ENCODE results near the gene OR10A2.
"Not testable (repeated sequence)": the region's sequence is repeated elsewhere in the genome, so short reads cannot be mapped to it uniquely, and the experiment has no call there.

Gene OR10A2

DNA sequence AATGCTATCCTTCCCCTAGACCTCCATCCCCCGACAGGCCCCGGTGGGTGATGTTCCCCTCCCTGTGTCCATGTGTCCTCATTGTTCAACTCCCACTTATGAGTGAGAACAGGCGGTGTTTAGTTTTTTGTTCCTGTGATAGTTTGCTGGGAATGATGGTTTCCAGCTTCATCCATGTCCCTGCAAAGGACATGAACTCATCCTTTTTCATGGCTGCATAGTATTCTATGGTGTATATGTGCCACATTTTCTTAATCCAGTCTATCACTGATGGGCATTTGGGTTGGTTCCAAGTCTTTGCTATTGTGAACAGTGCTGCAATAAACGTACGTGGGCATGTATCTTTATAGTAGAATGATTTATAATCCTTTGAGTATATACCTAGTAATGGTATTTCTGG, 24.9 kb downstream of the OR10A2 start:
- DNase-seq (ENCODE audit: low spot score) = not testable (repeated sequence)

DNA sequence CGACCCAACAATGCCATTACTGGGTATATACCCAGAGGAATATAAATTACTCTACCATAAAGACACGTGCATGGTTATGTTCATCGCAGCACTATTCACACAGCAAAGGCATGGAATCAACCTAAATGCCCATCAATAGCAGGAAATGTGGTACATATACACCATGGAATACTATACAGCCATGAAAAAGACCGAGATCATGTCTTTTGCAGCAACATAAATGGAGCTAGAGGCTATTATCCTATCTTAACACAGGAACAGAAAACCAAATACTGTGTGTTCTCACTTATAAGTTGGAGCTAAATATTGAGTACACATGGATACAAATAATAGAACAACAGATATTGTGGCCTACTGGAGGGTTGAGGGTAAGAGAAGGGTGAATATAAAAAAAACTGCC, 26.0 kb downstream of the OR10A2 start:
- no peak for DNase-seq (ENCODE audit: low spot score)

DNA sequence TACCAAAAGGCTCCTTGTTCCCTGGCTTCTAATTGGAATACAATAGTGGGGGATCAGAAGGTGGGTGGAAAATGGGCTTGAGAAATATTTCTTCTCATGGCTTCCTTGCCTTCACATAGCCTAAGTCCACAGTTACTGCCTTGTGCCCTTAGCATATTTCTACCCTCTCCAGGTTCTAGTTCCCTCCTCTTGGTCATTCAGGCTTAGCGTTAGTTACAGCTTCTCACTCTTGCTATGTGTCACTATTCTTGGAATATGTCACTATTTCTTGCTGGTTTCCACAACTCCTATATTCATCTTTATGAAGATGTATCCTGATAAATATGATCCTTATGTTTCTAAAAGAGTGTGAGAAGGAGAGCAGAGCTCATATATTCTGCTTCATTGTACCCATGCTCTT, 27.0 kb downstream of the OR10A2 start:
- DNase-seq (ENCODE audit: low spot score) = no peak

GRCh38 chr11:6892400-6892799, 29.5 kb downstream of the OR10A2 start, which contains the start of gene OR2D2:
Gene OR2D2, minus strand, starts transcription at chr11:6892500. Its CDS starts 0 bp downstream, at chr11:6892500.
- no peak for DNase-seq (ENCODE audit: low spot score)

- no peak for DNase-seq (ENCODE audit: low spot score)
Observed at GRCh38 chr11:6894097-6894496, 31.2 kb downstream of the OR10A2 start.

GRCh38 chr11:6895010-6895409, 32.2 kb downstream of the OR10A2 start:
- DNase-seq (ENCODE audit: low spot score) = no peak

DNA sequence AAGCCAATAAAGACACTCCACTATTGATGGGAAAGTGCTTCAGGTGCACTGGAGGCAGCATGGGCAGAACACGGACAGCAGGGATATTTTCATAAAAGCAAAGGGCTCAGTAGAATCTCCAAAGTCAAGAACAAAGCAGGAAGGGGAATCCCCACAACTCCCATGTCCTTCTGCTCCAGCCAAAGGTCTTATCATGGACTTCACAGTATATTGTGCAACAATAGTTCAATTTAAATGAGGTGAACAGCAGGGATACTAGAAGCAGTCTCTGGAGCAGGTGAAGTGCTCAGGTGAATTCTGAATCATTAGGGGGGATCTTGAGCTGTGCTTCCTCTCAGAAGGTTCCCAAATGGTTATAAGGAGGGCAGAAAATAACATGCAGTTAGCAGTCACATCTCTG, 36.1 kb downstream of the OR10A2 start:
- DNase-seq (ENCODE audit: low spot score) = no peak

GRCh38 chr11:6900327-6900999, 37.6 kb downstream of the OR10A2 start:
- no peak for DNase-seq (ENCODE audit: low spot score)

- not testable (repeated sequence) for DNase-seq (ENCODE audit: low spot score)
Observed at GRCh38 chr11:6904804-6905203, 41.9 kb downstream of the OR10A2 start.

- DNase-seq (ENCODE audit: low spot score) = no peak
Observed at GRCh38 chr11:6911378-6911777, 48.5 kb downstream of the OR10A2 start.

GRCh38 chr11:6911948-6912347, 49.1 kb downstream of the OR10A2 start:
- DNase-seq (ENCODE audit: low spot score) = peak; percentile 6

GRCh38 chr11:6919698-6920097, 56.8 kb downstream of the OR10A2 start:
- no peak for DNase-seq (ENCODE audit: low spot score)

GRCh38 chr11:6920702-6921101, 57.8 kb downstream of the OR10A2 start, which contains the start of gene OR2D3:
Gene OR2D3, plus strand, starts transcription at chr11:6921002. Its CDS starts 0 bp downstream, at chr11:6921002.
- DNase-seq (ENCODE audit: low spot score) = no peak

Measured in kidney tubule cell (primary cell).